ENCODE measurements around the gene ABO. TPM values are rescaled to one million over a fixed set of nuclear protein-coding genes. Genes with fewer than 3 reads are reported as not detected.
"Not testable (repeated sequence)": the region's sequence is repeated elsewhere in the genome, so short reads cannot be mapped to it uniquely, and the experiment has no call there.

ABO gene
- total RNA-seq, 1 donor from 2014 or later = 3.7 TPM

GRCh38 chr9:133234577-133235322, 40.3 kb downstream of the ABO start:
- Mint-ChIP-seq H3K36me3 (no peaks in the 10 kb centered on the region), H3K27me3 (no peaks in the 10 kb centered on the region), H3K9me3 (no peaks in the 10 kb centered on the region), H3K27ac (no peak overlapping the region), H3K4me3 (no peak overlapping the region), H3K4me1 (ENCODE audit: unreplicated experiment) (peaks cover 17% of the 10 kb centered on the region)
- peak; percentile 60 for DNase-seq (ENCODE audit: extremely low spot score, unreplicated experiment)
- TF ChIP-seq CTCF (conservative IDR thresholded peaks at IDR 0.05) = no peak

GRCh38 chr9:133233681-133234432, 41.1 kb downstream of the ABO start:
- no peak for TF ChIP-seq CTCF (conservative IDR thresholded peaks at IDR 0.05)
- Mint-ChIP-seq H3K36me3 (no peaks in the 10 kb centered on the region), H3K9me3 (no peaks in the 10 kb centered on the region), H3K4me3 (no peak overlapping the region), H3K27me3 (no peaks in the 10 kb centered on the region), H3K4me1 (ENCODE audit: unreplicated experiment) (peaks cover 15% of the 10 kb centered on the region), H3K27ac (no peak overlapping the region)
- DNase-seq (ENCODE audit: extremely low spot score, unreplicated experiment) = peak; percentile 64

- H3K9me3 Mint-ChIP-seq; H3K36me3 Mint-ChIP-seq; H3K4me3 Mint-ChIP-seq; H3K27me3 Mint-ChIP-seq; H3K4me1 Mint-ChIP-seq (ENCODE audit: unreplicated experiment); H3K27ac Mint-ChIP-seq: not testable (repeated sequence)
- peak; percentile 53 for DNase-seq (ENCODE audit: extremely low spot score, unreplicated experiment)
Measured at GRCh38 chr9:133231934-133232568, 43.0 kb downstream of the ABO start.

- H3K9me3 Mint-ChIP-seq; H3K4me1 Mint-ChIP-seq (ENCODE audit: unreplicated experiment); DNase-seq (ENCODE audit: extremely low spot score, unreplicated experiment); H3K27ac Mint-ChIP-seq; H3K4me3 Mint-ChIP-seq; H3K27me3 Mint-ChIP-seq; H3K36me3 Mint-ChIP-seq: not testable (repeated sequence)
Measured at GRCh38 chr9:133230514-133230913, 44.5 kb downstream of the ABO start.

GRCh38 chr9:133230093-133230492, 44.9 kb downstream of the ABO start:
- Mint-ChIP-seq H3K4me1 (ENCODE audit: unreplicated experiment) (no peaks in the 10 kb centered on the region), H3K4me3 (no peak overlapping the region), H3K27me3 (no peaks in the 10 kb centered on the region), H3K36me3 (no peaks in the 10 kb centered on the region), H3K27ac (no peak overlapping the region), H3K9me3 (no peaks in the 10 kb centered on the region)
- no peak for DNase-seq (ENCODE audit: extremely low spot score, unreplicated experiment)
- TF ChIP-seq CTCF (conservative IDR thresholded peaks at IDR 0.05) = no peak

GRCh38 chr9:133228474-133229193, 46.4 kb downstream of the ABO start:
- H3K27ac Mint-ChIP-seq; H3K36me3 Mint-ChIP-seq; H3K9me3 Mint-ChIP-seq; H3K27me3 Mint-ChIP-seq; H3K4me1 Mint-ChIP-seq (ENCODE audit: unreplicated experiment); H3K4me3 Mint-ChIP-seq: not testable (repeated sequence)
- DNase-seq (ENCODE audit: extremely low spot score, unreplicated experiment) = peak; percentile 58

- not testable (repeated sequence) for DNase-seq (ENCODE audit: extremely low spot score, unreplicated experiment); H3K4me3 Mint-ChIP-seq; H3K27ac Mint-ChIP-seq; H3K36me3 Mint-ChIP-seq; H3K27me3 Mint-ChIP-seq; H3K4me1 Mint-ChIP-seq (ENCODE audit: unreplicated experiment); H3K9me3 Mint-ChIP-seq
Measured at GRCh38 chr9:133227996-133228395, 47.0 kb downstream of the ABO start.

Data from type B pancreatic cell (in vitro differentiated cells).